ENCODE results near the gene ACER1. TPM values are rescaled to one million over a fixed set of nuclear protein-coding genes. Genes with fewer than 3 reads are reported as not detected.

Gene ACER1
- total RNA-seq, 1 donor: not detected

GRCh38 chr19:6269101-6269886 is 64.1 kb downstream of the ACER1 start:
- TF ChIP-seq CTCF (IDR thresholded peaks at IDR 0.05; ENCODE audit: insufficient read depth, low read length): no peak
- DNase-seq (ENCODE audit: low read depth): no peak
- H3K4me3 ChIP-seq (ENCODE audit: low read depth, low read length): no peak overlapping the region

GRCh38 chr19:6268382-6268771 is 65.0 kb downstream of the ACER1 start:
- H3K4me3 ChIP-seq (ENCODE audit: low read depth, low read length): no peak overlapping the region
- TF ChIP-seq CTCF (IDR thresholded peaks at IDR 0.05; ENCODE audit: insufficient read depth, low read length): no peak
- no peak for DNase-seq (ENCODE audit: low read depth)

- DNase-seq (ENCODE audit: low read depth): no peak
- no peak overlapping the region for H3K4me3 ChIP-seq (ENCODE audit: low read depth, low read length)
- TF ChIP-seq CTCF (IDR thresholded peaks at IDR 0.05; ENCODE audit: insufficient read depth, low read length): no peak
Observed at GRCh38 chr19:6267552-6268381, 65.6 kb downstream of the ACER1 start.

- TF ChIP-seq CTCF (IDR thresholded peaks at IDR 0.05; ENCODE audit: insufficient read depth, low read length): no peak
- no peak for DNase-seq (ENCODE audit: low read depth)
- no peak overlapping the region for H3K4me3 ChIP-seq (ENCODE audit: low read depth, low read length)
Observed at GRCh38 chr19:6264803-6265202, 68.6 kb downstream of the ACER1 start.

- no peak for DNase-seq (ENCODE audit: low read depth)
- H3K4me3 ChIP-seq (ENCODE audit: low read depth, low read length): no peak overlapping the region
- no peak for TF ChIP-seq CTCF (IDR thresholded peaks at IDR 0.05; ENCODE audit: insufficient read depth, low read length)
Observed at GRCh38 chr19:6263735-6264444, 69.5 kb downstream of the ACER1 start.

- no peak overlapping the region for H3K4me3 ChIP-seq (ENCODE audit: low read depth, low read length)
- no peak for TF ChIP-seq CTCF (IDR thresholded peaks at IDR 0.05; ENCODE audit: insufficient read depth, low read length)
- DNase-seq (ENCODE audit: low read depth): no peak
Observed at GRCh38 chr19:6263306-6263705, 70.1 kb downstream of the ACER1 start.

Measured in fibroblast of the aortic adventitia (primary cell).